ENCODE results near the gene RASAL1.
"Not testable (repeated sequence)": the region's sequence is repeated elsewhere in the genome, so short reads cannot be mapped to it uniquely, and the experiment has no call there.

The RASAL1 gene

DNA sequence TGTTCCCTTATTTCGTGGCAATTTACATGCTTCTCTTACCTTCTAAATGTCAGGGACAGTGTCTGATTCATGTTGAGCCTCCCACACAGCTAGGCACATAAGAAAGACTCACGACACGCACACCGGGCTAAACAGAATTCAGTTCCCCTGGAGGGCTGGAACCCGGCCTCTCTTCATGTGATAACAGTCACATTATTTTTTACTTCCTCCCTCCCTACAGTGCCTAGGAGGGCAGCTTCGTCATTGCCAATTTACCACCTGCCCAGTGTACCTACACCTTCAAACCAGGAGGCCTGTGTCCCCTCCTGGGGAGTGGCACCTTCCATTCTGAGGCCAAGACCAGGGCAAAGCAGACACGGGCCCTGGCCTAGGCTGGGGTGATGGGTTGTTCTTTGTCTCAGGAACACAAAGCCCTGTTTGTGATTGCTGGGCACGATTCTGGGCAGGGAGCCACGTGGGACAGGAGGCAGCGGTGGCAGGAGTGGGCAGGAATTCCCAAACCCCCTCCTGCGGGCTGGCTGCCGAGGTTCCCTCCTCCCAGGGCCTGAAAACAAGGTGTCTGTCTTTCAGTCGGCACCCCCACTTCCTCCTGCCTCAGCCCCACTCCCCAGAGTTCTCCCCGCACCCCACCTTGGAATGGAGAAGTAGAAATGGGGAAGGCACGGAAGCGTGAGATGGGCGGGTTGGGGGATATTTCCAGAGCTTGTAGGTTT lies 6.8 kb upstream of the RASAL1 start:
- Histone ChIP-seq H3K9ac (ENCODE audit: low read length) (no peak overlapping the region), H2AFZ (ENCODE audit: insufficient read depth, low read length, poor library complexity) (no peak overlapping the region), H2BK5ac (ENCODE audit: low read depth, low read length, poor library complexity) (no peak overlapping the region), H3K4me2 (ENCODE audit: low read length) (no peak overlapping the region), H4K12ac (ENCODE audit: low read depth, low read length) (no peak overlapping the region), H3K4me1 (ENCODE audit: control insufficient read depth in 1 of 2, insufficient read depth in 2 of 2, low read length in 2 of 2) (no peaks in the 10 kb centered on the region), H3K4me3 (ENCODE audit: low read depth, low read length) (no peak overlapping the region), H3K4ac (ENCODE audit: low read depth, low read length) (no peak overlapping the region), H3K79me1 (ENCODE audit: low read length) (no peaks in the 10 kb centered on the region), H3K18ac (ENCODE audit: low read length) (no peak overlapping the region), H2BK12ac (ENCODE audit: low read length) (no peak overlapping the region), H4K91ac (ENCODE audit: low read depth, low read length) (no peak overlapping the region), H3K23ac (ENCODE audit: low read length) (no peak overlapping the region), H3K14ac (ENCODE audit: low read length) (no peak overlapping the region), H3K79me2 (ENCODE audit: control insufficient read depth, insufficient read depth, low read length, poor library complexity) (no peaks in the 10 kb centered on the region), H3K9me3 (ENCODE audit: insufficient read depth, low read depth, low read length) (no peaks in the 10 kb centered on the region), H2AK5ac (ENCODE audit: low read length) (no peak overlapping the region), H3K27me3 (ENCODE audit: insufficient read depth, low read length) (no peaks in the 10 kb centered on the region), H4K8ac (ENCODE audit: low read depth, low read length) (no peak overlapping the region), H3K36me3 (ENCODE audit: control insufficient read depth in 1 of 2, insufficient read depth in 2 of 2, low read length in 2 of 2) (no peaks in the 10 kb centered on the region), H3K27ac (ENCODE audit: low read depth, low read length) (no peak overlapping the region), H2BK120ac (ENCODE audit: insufficient read depth, low read length, poor library complexity) (no peak overlapping the region)
- peak in 1 of 2 donors; percentile 23 for DNase-seq
- WGBS (ENCODE audit: extremely low coverage, insufficient coverage, insufficient read length): no CpG with 5 or more reads among the region's 17 CpGs

DNA sequence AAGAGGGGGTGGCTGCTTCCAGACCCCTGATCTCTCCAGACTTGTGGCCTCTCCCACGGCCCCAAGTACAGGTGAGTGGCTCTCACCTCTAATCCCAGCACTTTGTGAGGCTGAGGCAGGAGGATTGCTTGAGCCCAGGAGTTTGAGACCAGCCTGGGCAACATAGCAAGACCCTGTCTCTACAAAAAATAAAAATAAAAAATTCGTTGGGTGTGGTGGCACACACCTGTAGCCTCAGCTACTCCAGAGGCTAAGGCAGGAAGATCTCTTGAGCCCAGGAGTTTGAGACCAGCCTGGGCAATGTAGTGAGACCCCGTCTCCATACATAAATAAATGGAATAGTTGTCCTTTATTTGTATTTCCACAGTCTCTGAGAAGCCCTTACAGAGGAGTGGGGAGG lies 6.2 kb upstream of the RASAL1 start:
- H2AK5ac ChIP-seq (ENCODE audit: low read length); H2BK5ac ChIP-seq (ENCODE audit: low read depth, low read length, poor library complexity): not testable (repeated sequence)

GRCh38 chr12:113140706-113141105 lies 5.1 kb upstream of the RASAL1 start:
- H4K12ac ChIP-seq (ENCODE audit: low read depth, low read length): no peak overlapping the region
- H3K18ac ChIP-seq (ENCODE audit: low read length): no peak overlapping the region
- no peak overlapping the region for H2BK5ac ChIP-seq (ENCODE audit: low read depth, low read length, poor library complexity)
- H4K8ac ChIP-seq (ENCODE audit: low read depth, low read length): no peak overlapping the region
- no peaks in the 10 kb centered on the region for H3K27me3 ChIP-seq (ENCODE audit: insufficient read depth, low read length)
- H2AFZ ChIP-seq (ENCODE audit: insufficient read depth, low read length, poor library complexity): no peak overlapping the region
- no peak overlapping the region for H2BK120ac ChIP-seq (ENCODE audit: insufficient read depth, low read length, poor library complexity)
- no peaks in the 10 kb centered on the region for H3K79me2 ChIP-seq (ENCODE audit: control insufficient read depth, insufficient read depth, low read length, poor library complexity)
- H3K9me3 ChIP-seq (ENCODE audit: insufficient read depth, low read depth, low read length): no peaks in the 10 kb centered on the region
- no peak overlapping the region for H3K23ac ChIP-seq (ENCODE audit: low read length)
- peaks cover 0 to 3% of the 10 kb centered on the region in 2 experiments for H3K4me1 ChIP-seq (ENCODE audit: control insufficient read depth in 1 of 2, insufficient read depth in 2 of 2, low read length in 2 of 2)
- no peak overlapping the region for H4K91ac ChIP-seq (ENCODE audit: low read depth, low read length)
- H3K27ac ChIP-seq (ENCODE audit: low read depth, low read length): no peak overlapping the region
- no CpG with 5 or more reads among the region's 7 CpGs for WGBS (ENCODE audit: extremely low coverage, insufficient coverage, insufficient read length)
- no peak for DNase-seq
- no peak overlapping the region for H3K9ac ChIP-seq (ENCODE audit: low read length)
- no peak overlapping the region for H3K14ac ChIP-seq (ENCODE audit: low read length)
- no peak overlapping the region for H3K4me2 ChIP-seq (ENCODE audit: low read length)
- no peaks in the 10 kb centered on the region for H3K79me1 ChIP-seq (ENCODE audit: low read length)
- H2BK12ac ChIP-seq (ENCODE audit: low read length): no peak overlapping the region
- no peak overlapping the region for H3K4me3 ChIP-seq (ENCODE audit: low read depth, low read length)
- H3K36me3 ChIP-seq (ENCODE audit: control insufficient read depth in 1 of 2, insufficient read depth in 2 of 2, low read length in 2 of 2): no peaks in the 10 kb centered on the region
- H3K4ac ChIP-seq (ENCODE audit: low read depth, low read length): no peak overlapping the region
- H2AK5ac ChIP-seq (ENCODE audit: low read length): no peak overlapping the region

More for the DNA sequence above, 6.2 kb upstream of the RASAL1 start:
- not testable (repeated sequence) for H3K27ac ChIP-seq (ENCODE audit: low read depth, low read length); H4K8ac ChIP-seq (ENCODE audit: low read depth, low read length); H4K12ac ChIP-seq (ENCODE audit: low read depth, low read length); H3K14ac ChIP-seq (ENCODE audit: low read length); H3K36me3 ChIP-seq (ENCODE audit: control insufficient read depth in 1 of 2, insufficient read depth in 2 of 2, low read length in 2 of 2); H3K79me2 ChIP-seq (ENCODE audit: control insufficient read depth, insufficient read depth, low read length, poor library complexity); H3K4me3 ChIP-seq (ENCODE audit: low read depth, low read length); H3K27me3 ChIP-seq (ENCODE audit: insufficient read depth, low read length); H3K4ac ChIP-seq (ENCODE audit: low read depth, low read length); H2BK12ac ChIP-seq (ENCODE audit: low read length); H3K18ac ChIP-seq (ENCODE audit: low read length); H3K4me1 ChIP-seq (ENCODE audit: control insufficient read depth in 1 of 2, insufficient read depth in 2 of 2, low read length in 2 of 2); H3K23ac ChIP-seq (ENCODE audit: low read length); H3K4me2 ChIP-seq (ENCODE audit: low read length); H2AFZ ChIP-seq (ENCODE audit: insufficient read depth, low read length, poor library complexity); DNase-seq; H4K91ac ChIP-seq (ENCODE audit: low read depth, low read length); H3K9ac ChIP-seq (ENCODE audit: low read length); H3K9me3 ChIP-seq (ENCODE audit: insufficient read depth, low read depth, low read length); H2BK120ac ChIP-seq (ENCODE audit: insufficient read depth, low read length, poor library complexity); H3K79me1 ChIP-seq (ENCODE audit: low read length)
- WGBS (ENCODE audit: extremely low coverage, insufficient coverage, insufficient read length): no CpG with 5 or more reads among the region's 3 CpGs

GRCh38 chr12:113138826-113139225 lies 3.3 kb upstream of the RASAL1 start:
- H4K12ac ChIP-seq (ENCODE audit: low read depth, low read length): no peak overlapping the region
- H2BK5ac ChIP-seq (ENCODE audit: low read depth, low read length, poor library complexity): no peak overlapping the region
- H3K4me1 ChIP-seq (ENCODE audit: control insufficient read depth in 1 of 2, insufficient read depth in 2 of 2, low read length in 2 of 2): peaks cover 0 to 8% of the 10 kb centered on the region in 2 experiments
- no peak overlapping the region for H4K8ac ChIP-seq (ENCODE audit: low read depth, low read length)
- H3K23ac ChIP-seq (ENCODE audit: low read length): no peak overlapping the region
- H2BK12ac ChIP-seq (ENCODE audit: low read length): no peak overlapping the region
- no peaks in the 10 kb centered on the region for H3K36me3 ChIP-seq (ENCODE audit: control insufficient read depth in 1 of 2, insufficient read depth in 2 of 2, low read length in 2 of 2)
- H3K14ac ChIP-seq (ENCODE audit: low read length): no peak overlapping the region
- H3K79me1 ChIP-seq (ENCODE audit: low read length): no peaks in the 10 kb centered on the region
- H3K4ac ChIP-seq (ENCODE audit: low read depth, low read length): no peak overlapping the region
- no peaks in the 10 kb centered on the region for H3K9me3 ChIP-seq (ENCODE audit: insufficient read depth, low read depth, low read length)
- H2AK5ac ChIP-seq (ENCODE audit: low read length): no peak overlapping the region
- H3K18ac ChIP-seq (ENCODE audit: low read length): no peak overlapping the region
- H3K4me3 ChIP-seq (ENCODE audit: low read depth, low read length): no peak overlapping the region
- H3K4me2 ChIP-seq (ENCODE audit: low read length): no peak overlapping the region
- H3K9ac ChIP-seq (ENCODE audit: low read length): no peak overlapping the region
- no peak overlapping the region for H2BK120ac ChIP-seq (ENCODE audit: insufficient read depth, low read length, poor library complexity)
- no CpG with 5 or more reads among the region's 3 CpGs for WGBS (ENCODE audit: extremely low coverage, insufficient coverage, insufficient read length)
- H3K79me2 ChIP-seq (ENCODE audit: control insufficient read depth, insufficient read depth, low read length, poor library complexity): no peaks in the 10 kb centered on the region
- H4K91ac ChIP-seq (ENCODE audit: low read depth, low read length): no peak overlapping the region
- DNase-seq: no peak
- no peaks in the 10 kb centered on the region for H3K27me3 ChIP-seq (ENCODE audit: insufficient read depth, low read length)
- H2AFZ ChIP-seq (ENCODE audit: insufficient read depth, low read length, poor library complexity): no peak overlapping the region
- no peak overlapping the region for H3K27ac ChIP-seq (ENCODE audit: low read depth, low read length)
